Activated T-helper 2 cell treated with anti-CD3 and anti-CD28 coated beads, Interferon-gamma antibody, Interleukin-2, Interleukin-4, amounts not matched to agents 10 μg/mL and 5 μg/mL and 100 μg/mL, durations not matched to agents 14 hours and 24 hours and 36 hours (primary cell): ENCODE results near the gene MITF. TPM values are rescaled to one million over a fixed set of nuclear protein-coding genes. Genes with fewer than 3 reads are reported as not detected.

Experiments used
- DNase-seq: peaks from one replicate; pipeline ENCODE4 v3.0.0; 2021; ENCODE audit warnings: low spot score
- H3K27ac Mint-ChIP-seq: one replicate; pipeline ENCODE4 v1.8.0; 2021; ENCODE audit warnings: mixed read lengths
- H3K27me3 Mint-ChIP-seq: one replicate; pipeline ENCODE4 v1.8.0; 2021; ENCODE audit warnings: low read depth, mixed read lengths
- H3K36me3 Mint-ChIP-seq: one replicate; pipeline ENCODE4 v1.8.0; 2021; ENCODE audit warnings: low read depth, mixed read lengths
- H3K4me1 Mint-ChIP-seq: one replicate; pipeline ENCODE4 v1.8.0; 2021; ENCODE audit warnings: low read depth, mixed read lengths
- H3K4me3 Mint-ChIP-seq: one replicate; pipeline ENCODE4 v1.8.0; 2021; ENCODE audit warnings: low read depth, mild to moderate bottlenecking, moderate library complexity, mixed read lengths
- H3K9me3 Mint-ChIP-seq: one replicate; pipeline ENCODE4 v1.8.0; 2021; ENCODE audit warnings: mixed read lengths
- intact Hi-C: fragments of 100-400 bp; cut with micrococcal nuclease; formaldehyde crosslinking; loops from one replicate; pipeline ENCODE4 v1.15.1; 2023
- total RNA-seq: library from RNA; stranded (reverse); gene quantifications from 2 replicates; pipeline ENCODE4 v1.2.3, GENCODE V29; 2022

MITF gene
- total RNA-seq, 1 donor from 2014 or later = 0.07 TPM

DNA sequence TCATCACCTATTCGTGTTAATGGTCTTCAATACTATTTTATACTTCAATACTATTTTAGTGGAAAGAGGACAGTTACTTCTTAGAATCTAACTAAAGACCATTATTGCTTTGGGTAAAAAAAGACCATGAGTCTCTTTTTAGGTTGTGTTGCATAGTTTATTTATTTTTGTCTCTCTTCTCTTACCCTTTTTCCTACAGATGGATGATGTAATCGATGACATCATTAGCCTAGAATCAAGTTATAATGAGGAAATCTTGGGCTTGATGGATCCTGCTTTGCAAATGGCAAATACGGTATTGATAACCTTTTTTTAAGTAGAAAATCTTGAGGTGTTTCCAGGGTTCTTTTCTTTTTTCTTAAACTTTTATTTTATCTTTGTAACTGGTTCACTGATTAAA, 201.8 kb downstream of the MITF start:
- Mint-ChIP-seq H3K9me3 (no peaks in the 10 kb centered on the region), H3K4me3 (no peak overlapping the region)
- intact Hi-C loops = no loop called here

DNA sequence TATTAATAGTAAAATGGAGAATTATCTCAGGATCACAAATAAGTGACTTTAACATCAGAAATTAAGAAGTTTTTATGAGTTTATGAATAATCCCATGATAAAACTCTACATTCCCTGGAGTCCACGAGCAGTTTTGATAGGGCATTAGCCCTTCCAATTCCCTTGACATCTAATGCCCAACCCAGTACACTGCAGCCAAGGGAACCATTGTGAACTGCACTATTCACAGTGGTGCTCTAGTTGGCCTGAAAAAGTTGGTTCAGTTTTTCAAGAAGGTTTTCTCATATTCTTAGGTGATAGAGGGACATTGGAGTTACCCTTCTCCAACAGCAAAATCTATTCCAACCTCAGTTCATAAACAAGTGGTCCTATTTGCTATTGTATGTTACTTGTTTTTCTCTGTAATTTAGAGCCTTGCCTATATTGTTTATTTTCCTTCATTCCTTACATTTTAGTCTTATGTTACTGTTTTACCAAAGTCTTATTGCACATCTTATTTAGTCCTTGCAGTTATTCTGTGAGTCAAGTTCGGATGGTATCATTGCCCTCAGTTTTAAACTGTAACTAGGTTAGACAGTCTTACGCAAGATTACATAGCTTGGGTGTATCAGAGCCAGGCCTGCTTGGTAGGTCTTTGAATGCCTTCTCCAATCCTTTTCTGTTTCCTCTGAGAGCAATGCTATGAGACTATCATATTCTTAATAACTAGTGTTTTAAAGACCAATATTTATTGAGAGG, 202.3 kb downstream of the MITF start:
- Mint-ChIP-seq H3K27ac (no peak overlapping the region), H3K36me3 (no peaks in the 10 kb centered on the region), H3K27me3 (peaks cover 2% of the 10 kb centered on the region), H3K4me3 (no peak overlapping the region), H3K9me3 (no peaks in the 10 kb centered on the region), H3K4me1 (no peaks in the 10 kb centered on the region)
- no peak for DNase-seq
- intact Hi-C loops = no loop called here

More for the DNA sequence above, 201.8 kb downstream of the MITF start:
- peaks cover 2% of the 10 kb centered on the region for H3K27me3 Mint-ChIP-seq
- H3K36me3 Mint-ChIP-seq = no peaks in the 10 kb centered on the region
- H3K4me1 Mint-ChIP-seq = no peaks in the 10 kb centered on the region
- no peak for DNase-seq
- H3K27ac Mint-ChIP-seq = no peak overlapping the region

GRCh38 chr3:69944931-69945493, 205.7 kb downstream of the MITF start:
- H3K9me3 Mint-ChIP-seq = no peaks in the 10 kb centered on the region

GRCh38 chr3:69948246-69948862, 209.1 kb downstream of the MITF start:
- Mint-ChIP-seq H3K4me3 (no peak overlapping the region), H3K4me1 (no peaks in the 10 kb centered on the region), H3K36me3 (no peaks in the 10 kb centered on the region), H3K27me3 (no peaks in the 10 kb centered on the region), H3K9me3 (no peaks in the 10 kb centered on the region), H3K27ac (no peak overlapping the region)
- intact Hi-C loops = no loop called here
- DNase-seq = no peak

More at GRCh38 chr3:69944931-69945493, 205.7 kb downstream of the MITF start:
- DNase-seq = no peak
- Mint-ChIP-seq H3K27me3 (no peaks in the 10 kb centered on the region), H3K36me3 (no peaks in the 10 kb centered on the region), H3K27ac (no peak overlapping the region), H3K4me1 (no peaks in the 10 kb centered on the region), H3K4me3 (no peak overlapping the region)
- intact Hi-C loops = no loop called here

GRCh38 chr3:69951616-69952015, 212.4 kb downstream of the MITF start:
- intact Hi-C loops = no loop called here
- Mint-ChIP-seq H3K9me3 (no peaks in the 10 kb centered on the region), H3K27ac (no peak overlapping the region), H3K4me1 (no peaks in the 10 kb centered on the region), H3K36me3 (no peaks in the 10 kb centered on the region), H3K4me3 (no peak overlapping the region), H3K27me3 (no peaks in the 10 kb centered on the region)
- DNase-seq = no peak

- H3K27ac Mint-ChIP-seq = no peak overlapping the region
- no peak overlapping the region for H3K4me3 Mint-ChIP-seq
- no peaks in the 10 kb centered on the region for H3K9me3 Mint-ChIP-seq
- H3K36me3 Mint-ChIP-seq = no peaks in the 10 kb centered on the region
- H3K27me3 Mint-ChIP-seq = no peaks in the 10 kb centered on the region
- H3K4me1 Mint-ChIP-seq = no peaks in the 10 kb centered on the region
- intact Hi-C loops = no loop called here
- DNase-seq = no peak
Observed at GRCh38 chr3:69959581-69959980, 220.3 kb downstream of the MITF start.

DNA sequence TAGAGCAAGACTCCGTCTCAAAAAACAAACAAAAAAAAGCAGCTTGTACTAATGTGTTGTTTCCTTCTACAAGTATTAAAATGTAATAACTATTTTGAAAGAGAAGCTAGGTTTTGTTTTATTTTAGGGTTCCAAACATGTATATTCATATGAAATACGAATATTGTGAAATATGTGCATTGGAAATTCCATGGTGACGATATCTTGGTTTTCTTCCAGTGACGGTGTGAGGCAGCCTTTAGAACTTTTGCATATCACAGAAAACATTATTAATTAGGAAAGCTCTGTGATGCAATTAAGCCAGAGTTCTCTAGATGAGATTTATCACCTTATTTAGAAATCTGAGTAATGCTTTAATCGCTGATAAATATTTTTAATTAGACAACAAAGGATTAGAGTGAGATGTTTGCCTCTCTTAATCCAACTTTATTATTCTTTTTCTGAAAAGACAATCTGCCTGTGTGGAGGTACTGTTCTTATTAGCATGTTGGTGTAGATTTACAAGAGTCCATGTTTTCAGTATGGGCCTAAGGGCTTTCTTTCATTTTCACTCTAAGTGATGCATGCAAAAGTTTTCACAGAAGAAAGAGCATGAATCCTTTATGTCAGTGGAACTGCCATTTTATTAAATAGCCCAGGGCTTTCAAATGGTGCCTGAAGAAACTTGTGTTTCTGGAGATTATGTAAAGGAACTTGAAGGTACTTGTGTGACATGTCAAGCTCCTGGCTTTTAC, 222.6 kb downstream of the MITF start:
- Mint-ChIP-seq H3K27me3 (no peaks in the 10 kb centered on the region), H3K36me3 (no peaks in the 10 kb centered on the region), H3K4me3 (no peak overlapping the region), H3K4me1 (no peaks in the 10 kb centered on the region), H3K9me3 (no peaks in the 10 kb centered on the region), H3K27ac (no peak overlapping the region)
- no peak for DNase-seq
- intact Hi-C loops = no loop called here

DNA sequence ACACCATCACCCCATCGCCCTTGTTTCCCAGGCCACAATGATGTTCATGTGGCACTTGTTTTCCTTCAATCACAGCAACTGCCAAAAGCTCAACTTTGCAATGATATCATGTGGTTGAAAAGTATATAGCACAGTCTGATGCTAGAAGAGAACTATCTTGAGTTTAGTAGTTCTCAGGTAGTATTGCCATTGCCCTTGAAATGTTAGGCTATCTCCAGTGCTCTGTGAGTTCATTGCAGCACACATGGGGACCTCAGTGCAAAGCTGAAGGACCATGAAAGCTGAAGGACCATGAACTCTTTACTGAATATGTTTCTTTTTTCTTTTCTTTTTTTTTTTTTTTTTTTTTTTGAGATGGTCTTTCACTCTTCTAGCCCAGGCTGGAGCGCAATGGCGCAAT, 224.4 kb downstream of the MITF start:
- no peaks in the 10 kb centered on the region for H3K36me3 Mint-ChIP-seq
- no peak overlapping the region for H3K27ac Mint-ChIP-seq
- no peaks in the 10 kb centered on the region for H3K4me1 Mint-ChIP-seq
- H3K9me3 Mint-ChIP-seq = no peaks in the 10 kb centered on the region
- no peaks in the 10 kb centered on the region for H3K27me3 Mint-ChIP-seq
- intact Hi-C loops = no loop called here
- H3K4me3 Mint-ChIP-seq = no peak overlapping the region
- no peak for DNase-seq

GRCh38 chr3:69967156-69967555, 227.9 kb downstream of the MITF start:
- Mint-ChIP-seq H3K4me3 (no peak overlapping the region), H3K36me3 (no peaks in the 10 kb centered on the region), H3K27me3 (no peaks in the 10 kb centered on the region), H3K9me3 (no peaks in the 10 kb centered on the region), H3K4me1 (no peaks in the 10 kb centered on the region), H3K27ac (no peak overlapping the region)
- no peak for DNase-seq
- intact Hi-C loops = no loop called here

GRCh38 chr3:69970827-69971226, 231.6 kb downstream of the MITF start:
- Mint-ChIP-seq H3K36me3 (no peaks in the 10 kb centered on the region), H3K4me1 (no peaks in the 10 kb centered on the region), H3K27me3 (peaks cover 2% of the 10 kb centered on the region), H3K9me3 (no peaks in the 10 kb centered on the region), H3K27ac (no peak overlapping the region), H3K4me3 (no peak overlapping the region)
- intact Hi-C loops = no loop called here
- no peak for DNase-seq

GRCh38 chr3:69972672-69973071, 233.4 kb downstream of the MITF start:
- H3K27me3 Mint-ChIP-seq = peaks cover 2% of the 10 kb centered on the region

DNA sequence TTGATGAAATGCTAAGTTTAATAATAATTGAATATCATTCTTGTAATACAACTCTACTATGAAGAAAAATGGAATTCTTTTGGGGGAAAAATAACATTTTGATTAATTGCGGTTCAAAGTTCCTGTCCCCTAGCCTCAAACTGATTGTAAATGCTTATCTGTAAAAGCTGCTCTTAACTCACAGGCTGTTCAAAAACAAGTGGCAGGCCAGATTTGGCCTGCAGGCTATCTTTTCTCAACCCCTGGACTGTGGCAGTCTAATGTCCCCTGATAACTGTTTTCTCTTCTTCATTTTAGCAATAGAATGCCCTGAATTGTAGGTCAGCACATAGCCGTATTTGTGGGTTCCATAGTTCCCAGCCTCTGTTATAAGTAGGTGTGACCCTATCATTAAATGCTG, 236.8 kb downstream of the MITF start:
- no peak for DNase-seq
- H3K4me3 Mint-ChIP-seq = no peak overlapping the region
- H3K36me3 Mint-ChIP-seq = no peaks in the 10 kb centered on the region
- no peaks in the 10 kb centered on the region for H3K4me1 Mint-ChIP-seq
- no peak overlapping the region for H3K27ac Mint-ChIP-seq
- intact Hi-C loops = no loop called here
- peaks cover 2% of the 10 kb centered on the region for H3K27me3 Mint-ChIP-seq
- peaks cover 3% of the 10 kb centered on the region for H3K9me3 Mint-ChIP-seq

More at GRCh38 chr3:69972672-69973071, 233.4 kb downstream of the MITF start:
- no peak overlapping the region for H3K27ac Mint-ChIP-seq
- no peak for DNase-seq
- no peaks in the 10 kb centered on the region for H3K9me3 Mint-ChIP-seq
- H3K4me3 Mint-ChIP-seq = no peak overlapping the region
- intact Hi-C loops = no loop called here
- no peaks in the 10 kb centered on the region for H3K36me3 Mint-ChIP-seq
- H3K4me1 Mint-ChIP-seq = no peaks in the 10 kb centered on the region
